CD14-positive monocyte (primary cell): ENCODE results near the gene ZNF554. TPM values are rescaled to one million over a fixed set of nuclear protein-coding genes. Genes with fewer than 3 reads are reported as not detected.

Source experiments
- DNase-seq, 3 donors: peaks; one replicate each; pipeline ENCODE4 v3.0.0-alpha.2; 2011 to 2022
- H2AFZ ChIP-seq: 2 replicates; pipeline ENCODE4 v1.6.0; 2012; ENCODE audit warnings: mild to moderate bottlenecking, low read depth, low read length, inconsistent platforms; ENCODE audit not compliant: insufficient read depth, poor library complexity, severe bottlenecking
- H3K27ac ChIP-seq, 2 donors: 1 replicate in 1 of 2; 2 replicates in 1 of 2; pipeline ENCODE4 v1.5.1; 2012 to 2013; ENCODE audit warnings: low read length in 2 of 2, control low read depth in 1 of 2, inconsistent platforms in 1 of 2, low read depth in 1 of 2, mild to moderate bottlenecking in 1 of 2
- H3K27me3 ChIP-seq, 2 donors: one replicate each; pipeline versions ENCODE4 v1.6.0 to v1.6.1; 2011 to 2013; ENCODE audit warnings: low read length in 2 of 2; ENCODE audit not compliant: control insufficient read depth in 2 of 2, insufficient read depth in 2 of 2
- H3K36me3 ChIP-seq, 2 donors: replicated peaks in 1 of 2; 1 replicate in 1 of 2; 2 replicates in 1 of 2; pipeline versions ENCODE4 v1.5.1 to v1.6.1; 2012 to 2013; ENCODE audit warnings: low read length in 2 of 2, control low read depth in 1 of 2, inconsistent platforms in 1 of 2, mild to moderate bottlenecking in 1 of 2; ENCODE audit not compliant: insufficient read depth in 2 of 2, control insufficient read depth in 1 of 2
- H3K4me1 ChIP-seq, 2 donors: 1 replicate in 1 of 2; 2 replicates in 1 of 2; pipeline versions ENCODE4 v1.5.1 to v1.6.1; 2012 to 2013; ENCODE audit warnings: low read length in 2 of 2, control low read depth in 1 of 2, inconsistent platforms in 1 of 2, mild to moderate bottlenecking in 1 of 2, moderate library complexity in 1 of 2; ENCODE audit not compliant: insufficient read depth in 2 of 2, control insufficient read depth in 1 of 2
- H3K4me2 ChIP-seq: replicated peaks from 2 replicates; pipeline ENCODE3; 2012; ENCODE audit warnings: low read length, moderate library complexity, mild to moderate bottlenecking; ENCODE audit not compliant: poor library complexity, severe bottlenecking; ENCODE audit errors: extremely low read depth
- H3K4me3 ChIP-seq, 3 experiments: fragments of 200-600 bp in 1 of 3; sonication (generic) in 1 of 3; replicated peaks in 1 of 3; 1 replicate in 2 of 3; 2 replicates in 1 of 3; pipeline ENCODE4 v1.5.1; 2011 to 2013; ENCODE audit warnings: low read length in 3 of 3, mild to moderate bottlenecking in 3 of 3, control low read depth in 2 of 3, low read depth in 2 of 3, inconsistent platforms in 1 of 3, moderate library complexity in 1 of 3
- H3K79me2 ChIP-seq: 2 replicates; pipeline ENCODE4 v1.6.0; 2012; ENCODE audit warnings: mild to moderate bottlenecking, control low read depth, inconsistent platforms, low read length, moderate library complexity; ENCODE audit not compliant: insufficient read depth
- H3K9ac ChIP-seq: 2 replicates; pipeline ENCODE4 v1.6.0; 2017; ENCODE audit warnings: low read length, mild to moderate bottlenecking; ENCODE audit not compliant: insufficient read depth, poor library complexity, severe bottlenecking
- H3K9me3 ChIP-seq, 2 donors: replicated peaks in 1 of 2; 1 replicate in 1 of 2; 2 replicates in 1 of 2; pipeline versions ENCODE4 v1.5.1 to v1.6.1; 2012 to 2013; ENCODE audit warnings: low read length in 2 of 2, control low read depth in 1 of 2; ENCODE audit not compliant: control insufficient read depth in 1 of 2, insufficient read depth in 1 of 2
- H4K20me1 ChIP-seq: 2 replicates; pipeline ENCODE4 v1.6.0; 2012; ENCODE audit warnings: mild to moderate bottlenecking, low read length, control low read depth, moderate library complexity; ENCODE audit not compliant: insufficient read depth
- H3K27ac Mint-ChIP-seq, 7 donors: one replicate each; pipeline ENCODE4 v1.8.0; 2020; ENCODE audit warnings: mild to moderate bottlenecking in 7 of 7, mixed read lengths in 7 of 7, moderate library complexity in 6 of 7, inconsistent platforms in 2 of 7
- H3K27me3 Mint-ChIP-seq, 3 donors: one replicate each; pipeline ENCODE4 v1.8.0; 2021 to 2022; ENCODE audit warnings: low read depth in 3 of 3, mild to moderate bottlenecking in 3 of 3, mixed read lengths in 3 of 3, moderate library complexity in 3 of 3, inconsistent platforms in 1 of 3
- H3K36me3 Mint-ChIP-seq, 2 donors: one replicate each; pipeline ENCODE4 v1.8.0; 2020; ENCODE audit warnings: mixed read lengths in 2 of 2, inconsistent platforms in 1 of 2, mild to moderate bottlenecking in 1 of 2
- H3K4me1 Mint-ChIP-seq: one replicate; pipeline ENCODE4 v1.8.0; 2020; ENCODE audit warnings: mild to moderate bottlenecking, mixed read lengths
- H3K4me3 Mint-ChIP-seq, 2 donors: one replicate each; pipeline ENCODE4 v1.8.0; 2020; ENCODE audit warnings: mild to moderate bottlenecking in 2 of 2, mixed read lengths in 2 of 2, moderate library complexity in 1 of 2
- H3K9me3 Mint-ChIP-seq, 7 donors: one replicate each; pipeline ENCODE4 v1.8.0; 2020 to 2022; ENCODE audit warnings: mixed read lengths in 7 of 7, mild to moderate bottlenecking in 6 of 7, moderate library complexity in 6 of 7, inconsistent platforms in 2 of 7
- WGBS: methylation state at CpG from one replicate; pipeline ENCODE4 v1.1.5; 2013; ENCODE audit warnings: missing lambda C conversion rate; ENCODE audit not compliant: insufficient coverage; 5-methylcytosine and 5-hydroxymethylcytosine counted together
- intact Hi-C, 2 donors: fragments of 100-400 bp; cut with micrococcal nuclease; formaldehyde crosslinking; loops; one replicate each; pipeline versions ENCODE4 v1.15.0 to v1.15.1; 2023
- polyA plus RNA-seq, 3 donors: library from polyadenylated mRNA; depleted of rRNA in 1 of 3; unstranded in 2 of 3; stranded (reverse) in 1 of 3; fragments of 300-500 nt in 2 of 3; fragments of >200 nt in 1 of 3; fragmentation: Illumina TruSeq in 2 of 3; gene quantifications; 1 replicate in 2 of 3; 2 replicates in 1 of 3; pipeline ENCODE4 v1.2.3, GENCODE V29; 2012 to 2021
- TF ChIP-seq, protein P1 (sequence below): fragments of 200-600 bp; IDR thresholded peaks from one replicate; pipeline ENCODE4 v1.8.0; 2022; ENCODE audit warnings: antibody characterized with exemption, mild to moderate bottlenecking

ZNF554 gene
- polyA plus RNA-seq, 3 donors: 0.79 to 1.7 (median 0.91) TPM

DNA sequence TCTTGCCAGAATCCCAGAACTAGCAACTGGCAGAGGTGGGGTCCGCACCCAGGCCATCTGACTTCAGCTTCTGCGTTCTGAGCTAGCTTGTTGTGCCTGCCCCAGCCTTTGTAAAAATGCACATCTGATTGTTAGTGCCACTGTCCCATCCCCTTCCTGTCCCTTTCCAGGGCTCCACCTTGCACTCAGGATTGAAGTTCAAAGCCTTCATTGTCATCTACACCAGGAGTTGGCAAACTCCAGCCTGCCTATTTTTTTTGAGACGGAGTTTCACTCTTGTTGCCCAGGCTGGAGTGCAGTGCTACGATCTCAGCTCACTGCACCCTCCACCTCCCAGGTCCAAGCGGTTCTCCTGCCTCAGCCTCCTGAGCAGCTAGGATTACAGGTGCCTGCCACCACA, 31.4 kb upstream of the ZNF554 start:
- Histone ChIP-seq H3K4me3 (no peak overlapping the region), H3K4me1 (peaks cover 25 to 28% of the 10 kb centered on the region in 2 donors), H3K27ac (no peak overlapping the region), H3K27me3 (no peaks in the 10 kb centered on the region), H3K79me2 (peaks cover 38% of the 10 kb centered on the region), H3K9ac (no peak overlapping the region), H2AFZ (no peak overlapping the region), H3K36me3 (peaks cover 9 to 21% of the 10 kb centered on the region in 2 donors), H3K9me3 (no peaks in the 10 kb centered on the region), H3K4me2 (no peak overlapping the region), H4K20me1 (no peaks in the 10 kb centered on the region)
- Mint-ChIP-seq H3K9me3 (no peaks in the 10 kb centered on the region), H3K27me3 (no peaks in the 10 kb centered on the region), H3K4me1 (peaks cover 20% of the 10 kb centered on the region), H3K36me3 (peaks cover 4 to 26% of the 10 kb centered on the region in 2 donors), H3K27ac (peak overlapping the region in 1 of 7 donors; percentile 32), H3K4me3 (no peak overlapping the region)
- TF ChIP-seq, protein P1, sequence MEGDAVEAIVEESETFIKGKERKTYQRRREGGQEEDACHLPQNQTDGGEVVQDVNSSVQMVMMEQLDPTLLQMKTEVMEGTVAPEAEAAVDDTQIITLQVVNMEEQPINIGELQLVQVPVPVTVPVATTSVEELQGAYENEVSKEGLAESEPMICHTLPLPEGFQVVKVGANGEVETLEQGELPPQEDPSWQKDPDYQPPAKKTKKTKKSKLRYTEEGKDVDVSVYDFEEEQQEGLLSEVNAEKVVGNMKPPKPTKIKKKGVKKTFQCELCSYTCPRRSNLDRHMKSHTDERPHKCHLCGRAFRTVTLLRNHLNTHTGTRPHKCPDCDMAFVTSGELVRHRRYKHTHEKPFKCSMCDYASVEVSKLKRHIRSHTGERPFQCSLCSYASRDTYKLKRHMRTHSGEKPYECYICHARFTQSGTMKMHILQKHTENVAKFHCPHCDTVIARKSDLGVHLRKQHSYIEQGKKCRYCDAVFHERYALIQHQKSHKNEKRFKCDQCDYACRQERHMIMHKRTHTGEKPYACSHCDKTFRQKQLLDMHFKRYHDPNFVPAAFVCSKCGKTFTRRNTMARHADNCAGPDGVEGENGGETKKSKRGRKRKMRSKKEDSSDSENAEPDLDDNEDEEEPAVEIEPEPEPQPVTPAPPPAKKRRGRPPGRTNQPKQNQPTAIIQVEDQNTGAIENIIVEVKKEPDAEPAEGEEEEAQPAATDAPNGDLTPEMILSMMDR: no peak
- WGBS: 95% methylated on average over 3 of the region's 5 CpGs
- intact Hi-C loops: no loop called here
- no peak for DNase-seq

DNA sequence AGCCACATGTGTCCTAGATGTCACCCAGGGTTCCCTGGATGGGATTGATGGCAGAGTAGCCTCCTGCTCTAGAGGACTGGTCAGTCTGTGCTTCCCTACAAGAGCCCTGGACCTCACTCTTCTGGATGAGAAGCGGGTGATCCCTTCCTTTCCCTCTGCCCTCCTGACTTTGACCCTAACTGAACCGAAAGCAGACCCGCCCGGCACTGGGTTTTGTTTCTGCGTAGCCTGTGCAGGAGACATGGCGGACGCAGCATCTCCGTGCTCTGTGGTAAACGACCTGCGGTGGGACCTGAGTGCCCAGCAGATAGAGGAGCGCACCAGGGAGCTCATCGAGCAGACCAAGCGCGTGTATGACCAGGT, 29.5 kb upstream of the ZNF554 start:
- Histone ChIP-seq H3K4me2 (no peak overlapping the region), H2AFZ (no peak overlapping the region), H3K36me3 (peaks cover 11 to 34% of the 10 kb centered on the region in 2 donors), H4K20me1 (no peaks in the 10 kb centered on the region), H3K27me3 (no peaks in the 10 kb centered on the region), H3K9me3 (no peaks in the 10 kb centered on the region), H3K4me1 (peaks cover 8 to 10% of the 10 kb centered on the region in 2 donors), H3K9ac (no peak overlapping the region), H3K79me2 (peaks cover 32% of the 10 kb centered on the region), H3K4me3 (no peak overlapping the region), H3K27ac (no peak overlapping the region)
- H3K9me3 Mint-ChIP-seq: no peaks in the 10 kb centered on the region
- no peak overlapping the region for H3K27ac Mint-ChIP-seq
- TF ChIP-seq, protein P1: no peak
- no peak for DNase-seq
- peaks cover 13 to 42% of the 10 kb centered on the region in 2 donors for H3K36me3 Mint-ChIP-seq
- H3K4me1 Mint-ChIP-seq: peaks cover 8% of the 10 kb centered on the region
- H3K4me3 Mint-ChIP-seq: no peak overlapping the region
- H3K27me3 Mint-ChIP-seq: no peaks in the 10 kb centered on the region
- intact Hi-C loops: no loop called here
- 96% methylated on average over 14 of the region's 14 CpGs for WGBS
